AG04450 (cell line): ENCODE data around the gene PIK3C2B. TPM values are rescaled to one million over a fixed set of nuclear protein-coding genes. Genes with fewer than 3 reads are reported as not detected.
A peak's percentile ranks its signal among the peaks of the same experiment; 100 is the strongest.

ENCODE experiments used
- CTCF ChIA-PET: fragments of 300-600, 350-600 bp; formaldehyde crosslinking; extraction: SDS; loops from one replicate; lab custom pipeline; 2022; ENCODE audit warnings: antibody characterized with exemption, inconsistent platforms; lab: Charles Lee
- POLR2A ChIA-PET: fragments of 350-600 bp; formaldehyde crosslinking; extraction: SDS; loops from one replicate; lab custom pipeline; 2021; ENCODE audit warnings: antibody characterized with exemption, inconsistent platforms; lab: Yijun Ruan, JAX
- DNase-seq: peaks from one replicate; pipeline ENCODE4 v3.0.0-alpha.2; 2011; ENCODE audit warnings: low read depth, low spot score
- H3K27ac ChIP-seq: one replicate; pipeline ENCODE4 v1.5.1; 2012; ENCODE audit warnings: low read depth, low read length, control low read depth
- H3K27me3 ChIP-seq: one replicate; pipeline ENCODE4 v1.6.0; 2012; ENCODE audit warnings: low read length; ENCODE audit not compliant: control insufficient read depth, insufficient read depth
- H3K4me3 ChIP-seq: 2 replicates; pipeline ENCODE4 v1.5.1; 2011; ENCODE audit warnings: mild to moderate bottlenecking, low read depth, low read length, control low read depth
- H3K9me3 ChIP-seq: 2 replicates; pipeline ENCODE4 v1.5.1; 2012; ENCODE audit warnings: low read length; ENCODE audit not compliant: control insufficient read depth, insufficient read depth
- polyA plus RNA-seq: library from polyadenylated mRNA; depleted of rRNA; stranded (reverse); fragments of >200 nt; gene quantifications from 2 replicates; pipeline ENCODE4 v1.2.3, GENCODE V29; 2011; rRNA removed
- TF ChIP-seq, protein P1 (sequence below): IDR thresholded peaks from 2 replicates; pipeline ENCODE4 v1.5.1; 2011; ENCODE audit warnings: low read depth, low read length, control low read depth, inconsistent platforms

The PIK3C2B gene
- polyA plus RNA-seq, 1 experiment = 4.9 TPM

DNA sequence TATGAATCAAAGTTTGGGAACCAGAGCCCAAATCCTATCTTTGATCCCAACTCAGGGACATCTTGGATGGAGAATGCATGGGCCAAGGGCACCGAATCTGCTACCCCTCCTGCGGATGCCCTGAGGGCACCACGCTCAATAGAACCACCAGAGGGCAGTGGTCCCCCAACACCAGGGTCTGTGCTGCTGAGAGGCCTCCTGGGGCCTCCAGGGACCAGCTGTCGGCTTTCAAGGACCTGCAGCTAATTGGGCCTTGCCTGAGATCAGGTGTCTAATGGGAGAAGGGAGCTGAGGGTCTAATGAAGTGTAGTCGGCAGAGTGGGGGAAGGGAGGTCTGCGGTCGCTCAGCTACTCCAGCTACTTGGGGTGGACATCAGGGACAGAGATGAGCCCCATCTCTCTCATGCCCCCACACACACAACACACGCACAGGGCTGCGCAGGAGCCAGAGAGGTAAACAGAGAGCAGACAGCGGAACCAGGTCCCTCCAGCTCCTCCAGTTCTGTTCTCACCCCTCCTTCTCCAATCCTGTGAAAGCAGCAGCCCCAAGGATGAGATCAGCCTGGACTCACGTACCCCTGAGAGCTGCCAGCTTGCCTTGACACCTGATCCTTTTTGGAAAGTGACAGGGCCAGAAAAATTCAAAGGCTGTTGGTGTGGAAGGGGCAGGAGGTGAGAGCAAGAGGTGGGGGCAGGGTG lies 48.0 kb downstream of the PIK3C2B start:
- no peak overlapping the region for H3K4me3 ChIP-seq
- H3K27me3 ChIP-seq = no peaks in the 10 kb centered on the region
- ChIA-PET CTCF (interaction anchor here (0.5 to 15.0 kb wide), 22 partner anchors 9 to 361 kb away, joined by 3 to 483 read pairs (median 7); partner anchors contain the start of genes MDM4 and PIK3C2B), POLR2A (interaction anchor here (0.6 kb wide), 1 partner anchor 59 kb away, joined by 5 read pairs; no protein-coding TSS in a partner anchor)
- H3K9me3 ChIP-seq = no peaks in the 10 kb centered on the region
- TF ChIP-seq, protein P1, sequence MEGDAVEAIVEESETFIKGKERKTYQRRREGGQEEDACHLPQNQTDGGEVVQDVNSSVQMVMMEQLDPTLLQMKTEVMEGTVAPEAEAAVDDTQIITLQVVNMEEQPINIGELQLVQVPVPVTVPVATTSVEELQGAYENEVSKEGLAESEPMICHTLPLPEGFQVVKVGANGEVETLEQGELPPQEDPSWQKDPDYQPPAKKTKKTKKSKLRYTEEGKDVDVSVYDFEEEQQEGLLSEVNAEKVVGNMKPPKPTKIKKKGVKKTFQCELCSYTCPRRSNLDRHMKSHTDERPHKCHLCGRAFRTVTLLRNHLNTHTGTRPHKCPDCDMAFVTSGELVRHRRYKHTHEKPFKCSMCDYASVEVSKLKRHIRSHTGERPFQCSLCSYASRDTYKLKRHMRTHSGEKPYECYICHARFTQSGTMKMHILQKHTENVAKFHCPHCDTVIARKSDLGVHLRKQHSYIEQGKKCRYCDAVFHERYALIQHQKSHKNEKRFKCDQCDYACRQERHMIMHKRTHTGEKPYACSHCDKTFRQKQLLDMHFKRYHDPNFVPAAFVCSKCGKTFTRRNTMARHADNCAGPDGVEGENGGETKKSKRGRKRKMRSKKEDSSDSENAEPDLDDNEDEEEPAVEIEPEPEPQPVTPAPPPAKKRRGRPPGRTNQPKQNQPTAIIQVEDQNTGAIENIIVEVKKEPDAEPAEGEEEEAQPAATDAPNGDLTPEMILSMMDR = peak; percentile 81
- no peak for DNase-seq
- H3K27ac ChIP-seq = no peak overlapping the region

DNA sequence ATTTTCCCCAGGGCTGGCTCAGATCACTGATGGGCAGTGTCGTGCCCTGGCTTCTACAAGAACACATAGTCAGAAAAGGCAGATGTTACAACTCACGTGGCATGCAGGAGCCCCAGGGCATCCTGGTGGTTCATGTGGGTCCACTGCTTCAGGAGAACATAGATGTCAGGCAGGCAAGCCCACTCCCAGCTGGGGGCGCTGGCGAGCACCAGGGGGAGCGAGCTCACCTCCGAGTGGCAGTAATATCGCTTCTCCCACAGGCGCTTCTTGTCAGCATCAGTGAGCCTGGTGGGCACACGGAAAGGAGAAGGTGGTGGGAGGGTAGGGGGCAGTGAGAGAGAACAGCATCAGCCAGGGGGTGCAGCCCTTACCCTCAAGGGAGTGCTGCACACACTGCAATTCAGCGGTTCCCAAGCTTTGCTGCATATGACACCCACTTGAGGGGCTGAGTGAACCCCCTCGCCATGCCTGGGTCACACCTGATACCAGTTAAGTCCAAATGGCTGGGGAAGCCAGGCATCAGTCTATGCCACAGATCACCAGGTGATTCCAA lies 48.7 kb downstream of the PIK3C2B start:
- Histone ChIP-seq H3K27ac (no peak overlapping the region), H3K27me3 (no peaks in the 10 kb centered on the region), H3K9me3 (no peaks in the 10 kb centered on the region), H3K4me3 (no peak overlapping the region)
- no peak for DNase-seq
- TF ChIP-seq, protein P1 = peak; percentile 61
- CTCF ChIA-PET = interaction anchor here (0.5 to 15.0 kb wide), 23 partner anchors 9 to 361 kb away, joined by 3 to 483 read pairs (median 5); partner anchors contain the start of genes MDM4 and PIK3C2B
- POLR2A ChIA-PET = no interaction called here

Other genes starting within 250 kb of the PIK3C2B start
- 6.8 and 7.7 TPM in 2 replicates for gene PLEKHA6, start 134.9 kb downstream of the PIK3C2B start, polyA plus RNA-seq
- 25.4 and 28.4 TPM in 2 replicates for gene PPP1R15B, start 83.0 kb downstream of the PIK3C2B start, polyA plus RNA-seq
- gene MDM4, start 21.6 kb upstream of the PIK3C2B start, polyA plus RNA-seq = 16.3 and 21.4 TPM in 2 replicates
- not detected in 2 replicates for gene LRRN2, start 190.9 kb upstream of the PIK3C2B start, polyA plus RNA-seq